Endothelial cell of umbilical vein (primary cell): Measurements from ENCODE around the gene TMEM42. TPM values are rescaled to one million over a fixed set of nuclear protein-coding genes. Genes with fewer than 3 reads are reported as not detected.

Experiments
- microRNA counts: library from miRNA; unstranded; fragments of <30 nt; microRNA quantifications from one replicate; lab custom pipeline; 2016
- polyA plus RNA-seq, 4 experiments: library from polyadenylated mRNA; depleted of rRNA in 3 of 4; stranded (reverse) in 3 of 4; unstranded in 1 of 4; fragments of >200 nt; gene quantifications; 2 replicates each; pipeline versions ENCODE4 v1.2.1 to v1.2.3, GENCODE V29; 2011 to 2012; ENCODE audit warnings: missing spikeins in 1 of 4
- total RNA-seq: library from RNA; stranded (reverse); gene quantifications from 2 replicates; pipeline ENCODE4 v1.2.3, GENCODE V29; 2021

Gene TMEM42
- total and polyA plus RNA-seq, 2 donors (not counting 3 experiments of a cell fraction or from before 2014, with no cell fraction given): 10.6 to 46.4 TPM

MicroRNA genes within 50 kb of the gene (microRNA counts, 767-probe panel; counts per million panel counts)
- microRNA hsa-miR-564 (lab: Ali Mortazavi, UCI): 723 counts per million, percentile 96 among the panel's probes with 10 or more counts

Other genes starting within 250 kb of the TMEM42 start
- 6.4 and 7.1 TPM in 2 replicates for gene ZNF197, start 236.9 kb upstream of the TMEM42 start, total RNA-seq
- gene ZNF197, start 236.9 kb upstream of the TMEM42 start, polyA plus RNA-seq: 2.8 and 2.9 TPM in 2 replicates
- 9.1 and 11.3 TPM in 2 replicates for gene ZNF35, start 213.2 kb upstream of the TMEM42 start, total RNA-seq
- 2.5 TPM in 2 replicates for gene ZNF35, start 213.2 kb upstream of the TMEM42 start, polyA plus RNA-seq
- 4.1 and 4.2 TPM in 2 replicates for gene ZNF502, start 149.3 kb upstream of the TMEM42 start, total RNA-seq
- gene ZNF502, start 149.3 kb upstream of the TMEM42 start, polyA plus RNA-seq: 0.86 and 1.0 TPM in 2 replicates
- gene ZNF501, start 132.3 kb upstream of the TMEM42 start, total RNA-seq: 2.9 and 3.9 TPM in 2 replicates
- 0.92 and 1.6 TPM in 2 replicates for gene ZNF501, start 132.3 kb upstream of the TMEM42 start, polyA plus RNA-seq
- 25.2 and 28.1 TPM in 2 replicates for gene KIAA1143, start 100.3 kb upstream of the TMEM42 start, total RNA-seq
- gene KIAA1143, start 100.3 kb upstream of the TMEM42 start, polyA plus RNA-seq: 5.4 and 6.1 TPM in 2 replicates
- 20.9 and 21.6 TPM in 2 replicates for gene KIF15, start 100.1 kb upstream of the TMEM42 start, total RNA-seq
- 1.6 and 2.2 TPM in 2 replicates for gene KIF15, start 100.1 kb upstream of the TMEM42 start, polyA plus RNA-seq
- gene TGM4, start 12.7 kb downstream of the TMEM42 start, total RNA-seq: 0.24 and 0.39 TPM in 2 replicates
- gene TGM4, start 12.7 kb downstream of the TMEM42 start, polyA plus RNA-seq: 0.11 and 0.16 TPM in 2 replicates
- 62.4 and 62.7 TPM in 2 replicates for gene ZDHHC3, start 114.3 kb downstream of the TMEM42 start, total RNA-seq
- gene ZDHHC3, start 114.3 kb downstream of the TMEM42 start, polyA plus RNA-seq: 97.1 and 131 TPM in 2 replicates
- 44.5 and 46.2 TPM in 2 replicates for gene EXOSC7, start 114.3 kb downstream of the TMEM42 start, total RNA-seq
- 35.3 and 53.8 TPM in 2 replicates for gene EXOSC7, start 114.3 kb downstream of the TMEM42 start, polyA plus RNA-seq
- gene CLEC3B, start 164.4 kb downstream of the TMEM42 start, total RNA-seq: not detected in 2 replicates
- gene CLEC3B, start 164.4 kb downstream of the TMEM42 start, polyA plus RNA-seq: 1.8 and 3.2 TPM in 2 replicates